ENCODE measurements around the gene ADARB1. TPM values are rescaled to one million over a fixed set of nuclear protein-coding genes. Genes with fewer than 3 reads are reported as not detected.

ADARB1 gene
- total RNA-seq, 1 experiment from 2014 or later, result 14.6 TPM

GRCh38 chr21:45270306-45270821 is 196.0 kb downstream of the ADARB1 start (continued):
- no peak for TF ChIP-seq ZBTB21 (CRISPR knock-in tag; IDR thresholded peaks at IDR 0.05; ENCODE audit: borderline replicate concordance)
- no peak for TF ChIP-seq ZNF317 (CRISPR knock-in tag; IDR thresholded peaks at IDR 0.05; ENCODE audit: borderline replicate concordance, low read depth)
- no peak for TF ChIP-seq CREB1 (CRISPR knock-in tag; IDR thresholded peaks at IDR 0.05)
- TF ChIP-seq FOXJ3 (CRISPR knock-in tag; IDR thresholded peaks at IDR 0.05; ENCODE audit: borderline replicate concordance), result no peak
- no peak for TF ChIP-seq NR3C1 (CRISPR knock-in tag; conservative IDR thresholded peaks at IDR 0.05; ENCODE audit: low read depth)
- no peak for TF ChIP-seq MYBL2 (CRISPR knock-in tag; IDR thresholded peaks at IDR 0.05)
- TF ChIP-seq E2F5 (CRISPR knock-in tag; IDR thresholded peaks at IDR 0.05), result no peak
- no peak for TF ChIP-seq ZSCAN18 (CRISPR knock-in tag; IDR thresholded peaks at IDR 0.05)
- TF ChIP-seq E2F1 (CRISPR knock-in tag; IDR thresholded peaks at IDR 0.05), result no peak
- no peak for TF ChIP-seq EMX1 (CRISPR knock-in tag; IDR thresholded peaks at IDR 0.05)
- TF ChIP-seq, protein P1, sequence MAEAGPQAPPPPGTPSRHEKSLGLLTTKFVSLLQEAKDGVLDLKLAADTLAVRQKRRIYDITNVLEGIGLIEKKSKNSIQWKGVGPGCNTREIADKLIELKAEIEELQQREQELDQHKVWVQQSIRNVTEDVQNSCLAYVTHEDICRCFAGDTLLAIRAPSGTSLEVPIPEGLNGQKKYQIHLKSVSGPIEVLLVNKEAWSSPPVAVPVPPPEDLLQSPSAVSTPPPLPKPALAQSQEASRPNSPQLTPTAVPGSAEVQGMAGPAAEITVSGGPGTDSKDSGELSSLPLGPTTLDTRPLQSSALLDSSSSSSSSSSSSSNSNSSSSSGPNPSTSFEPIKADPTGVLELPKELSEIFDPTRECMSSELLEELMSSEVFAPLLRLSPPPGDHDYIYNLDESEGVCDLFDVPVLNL (CRISPR knock-in tag; IDR thresholded peaks at IDR 0.05; ENCODE audit: borderline replicate concordance, low read depth), result no peak

Other genes starting within 250 kb of the ADARB1 start
- 96.0 to 117 TPM (median 112 TPM) in 3 replicates for gene PTTG1IP, start 200.9 kb upstream of the ADARB1 start, total RNA-seq (2021)
- 1.0 to 1.5 TPM (median 1.5 TPM) in 3 replicates for gene ITGB2, start 153.7 kb upstream of the ADARB1 start, total RNA-seq (2021)
- gene SLX9, start 134.6 kb upstream of the ADARB1 start, total RNA-seq (2021), result 72.8 to 81.0 TPM (median 77.2 TPM) in 3 replicates
- 37.1 to 41.4 TPM (median 39.7 TPM) in 3 replicates for gene POFUT2, start 213.3 kb downstream of the ADARB1 start, total RNA-seq (2021)

Measured in WTC11 (cell line).